8988T (cell line): ENCODE measurements around the gene PIN1.
"Not testable (repeated sequence)": the region's sequence is repeated elsewhere in the genome, so short reads cannot be mapped to it uniquely, and the experiment has no call there.

Experiments
- DNase-seq: peaks from one replicate; pipeline ENCODE4 v3.0.0; 2011

Gene PIN1

GRCh38 chr19:9818734-9819595 is 16.2 kb upstream of the PIN1 start, which contains the start of gene FBXL12:
TSS of gene FBXL12 (minus strand) at chr19:9819079. CDS start at chr19:9818813, 266 bp downstream.
- DNase-seq: peak; percentile 55

GRCh38 chr19:9819596-9819909 is 15.6 kb upstream of the PIN1 start:
- DNase-seq: peak; percentile 70

GRCh38 chr19:9820034-9820433 is 15.1 kb upstream of the PIN1 start:
- not testable (repeated sequence) for DNase-seq

- DNase-seq: no peak
Measured at GRCh38 chr19:9823816-9824215, 11.3 kb upstream of the PIN1 start.

GRCh38 chr19:9827289-9828238 is 7.6 kb upstream of the PIN1 start, which contains the start of gene UBL5:
TSS of gene UBL5 (plus strand) at chr19:9827918. CDS start at chr19:9828338, 420 bp downstream.
- no peak for DNase-seq

GRCh38 chr19:9828551-9829063 is 6.5 kb upstream of the PIN1 start:
- DNase-seq: no peak

- no peak for DNase-seq
Measured at GRCh38 chr19:9834307-9834725, 802 bp upstream of the PIN1 start.

- DNase-seq: no peak
Measured at GRCh38 chr19:9835507-9835949, 410 bp downstream of the PIN1 start.

GRCh38 chr19:9836021-9836420 is 903 bp downstream of the PIN1 start:
- no peak for DNase-seq

- no peak for DNase-seq
Measured at GRCh38 chr19:9838324-9838723, 3.2 kb downstream of the PIN1 start.

- DNase-seq: no peak
Measured at GRCh38 chr19:9839415-9839814, 4.3 kb downstream of the PIN1 start.

- no peak for DNase-seq
Measured at GRCh38 chr19:9842834-9843625, 7.9 kb downstream of the PIN1 start.

- not testable (repeated sequence) for DNase-seq
Measured at GRCh38 chr19:9843626-9844273, 8.6 kb downstream of the PIN1 start.

GRCh38 chr19:9847087-9847671 is 12.1 kb downstream of the PIN1 start:
- peak; percentile 95 for DNase-seq

GRCh38 chr19:9848060-9848459 is 12.9 kb downstream of the PIN1 start:
- DNase-seq: no peak

GRCh38 chr19:9848762-9849161 is 13.6 kb downstream of the PIN1 start:
- DNase-seq: no peak

- DNase-seq: no peak
Measured at GRCh38 chr19:9849791-9850190, 14.7 kb downstream of the PIN1 start.

GRCh38 chr19:9850235-9850959 is 15.3 kb downstream of the PIN1 start:
- no peak for DNase-seq

GRCh38 chr19:9854282-9854846 is 19.2 kb downstream of the PIN1 start:
- no peak for DNase-seq

GRCh38 chr19:9856609-9857008 is 21.5 kb downstream of the PIN1 start:
- no peak for DNase-seq
